H1 (cell line): Measurements from ENCODE around the gene GRID2. TPM values are rescaled to one million over a fixed set of nuclear protein-coding genes. Genes with fewer than 3 reads are reported as not detected.

Experiments
- CTCF ChIA-PET: fragments of 300-600 bp; sonication (Branson Sonifier 250); formaldehyde crosslinking; loops from one replicate; lab custom pipeline; 2021; ENCODE audit not compliant: partially characterized antibody; lab: Charles Lee
- POLR2A ChIA-PET: fragments of 300-600 bp; sonication (Branson Sonifier 250); formaldehyde crosslinking; loops from one replicate; lab custom pipeline; 2021; ENCODE audit warnings: inconsistent platforms; ENCODE audit not compliant: partially characterized antibody; lab: Charles Lee
- DNase-seq, 2 experiments: peaks; one replicate each; pipeline versions ENCODE4 v3.0.0 to v3.0.0-alpha.2; 2010 to 2022; ENCODE audit warnings: low spot score in 2 of 2, low read depth in 1 of 2, mixed read lengths in 1 of 2
- FAIRE-seq: peaks from 2 replicates; lab custom pipeline; 2011; peaks lifted over from hg19 to GRCh38; lab: Jason Lieb, UNC
- H2AFZ ChIP-seq: 2 replicates; pipeline ENCODE4 v1.8.1; 2012; ENCODE audit warnings: low read length, inconsistent platforms
- H2AK5ac ChIP-seq: 2 replicates; pipeline ENCODE4 v1.6.1; 2013; ENCODE audit warnings: low read depth, low read length
- H2BK120ac ChIP-seq: replicated peaks from 2 replicates; pipeline ENCODE3; 2013; ENCODE audit warnings: low read depth, low read length, inconsistent platforms
- H2BK12ac ChIP-seq: 2 replicates; pipeline ENCODE4 v1.6.1; 2013; ENCODE audit warnings: low read depth, low read length
- H2BK15ac ChIP-seq: 2 replicates; pipeline ENCODE4 v1.6.1; 2013; ENCODE audit warnings: low read length
- H2BK20ac ChIP-seq: 2 replicates; pipeline ENCODE4 v1.6.1; 2013; ENCODE audit warnings: low read length
- H2BK5ac ChIP-seq: 2 replicates; pipeline ENCODE4 v1.6.1; 2013; ENCODE audit warnings: low read depth, low read length
- H3K14ac ChIP-seq: 2 replicates; pipeline ENCODE4 v1.6.1; 2013; ENCODE audit warnings: inconsistent platforms; ENCODE audit not compliant: insufficient read length
- H3K18ac ChIP-seq: 2 replicates; pipeline ENCODE4 v1.6.1; 2013; ENCODE audit warnings: low read length; ENCODE audit errors: extremely low read depth
- H3K23ac ChIP-seq: 2 replicates; pipeline ENCODE4 v1.6.1; 2013; ENCODE audit warnings: inconsistent platforms; ENCODE audit not compliant: insufficient read length
- H3K23me2 ChIP-seq: 2 replicates; pipeline ENCODE4 v1.6.1; 2013; ENCODE audit warnings: low read depth, low read length
- H3K27ac ChIP-seq: 2 replicates; pipeline ENCODE4 v1.6.1; 2011; ENCODE audit warnings: low read depth, low read length, inconsistent platforms
- H3K27me3 ChIP-seq, 4 experiments: replicated peaks in 1 of 4; 1 replicate in 1 of 4; 2 replicates in 3 of 4; pipeline versions ENCODE4 v1.6.1 to v1.8.1; 2011 to 2013; ENCODE audit warnings: low read length in 3 of 4, mild to moderate bottlenecking in 3 of 4, inconsistent platforms in 2 of 4, mixed read lengths in 2 of 4, moderate library complexity in 1 of 4; ENCODE audit not compliant: control insufficient read depth in 3 of 4, insufficient read depth in 3 of 4; ENCODE audit errors: extremely low read depth in 1 of 4
- H3K36me3 ChIP-seq, 4 experiments: 2 replicates each; pipeline versions ENCODE4 v1.6.1 to v1.8.1; 2011 to 2013; ENCODE audit warnings: mild to moderate bottlenecking in 4 of 4, low read length in 3 of 4, moderate library complexity in 2 of 4, control low read depth in 1 of 4, inconsistent platforms in 1 of 4; ENCODE audit not compliant: insufficient read depth in 4 of 4, control insufficient read depth in 2 of 4
- H3K4ac ChIP-seq: replicated peaks from 2 replicates; pipeline ENCODE3; 2013; ENCODE audit warnings: low read length, low read depth, mixed read lengths, inconsistent platforms; ENCODE audit not compliant: insufficient read length
- H3K4me1 ChIP-seq, 4 experiments: replicated peaks in 1 of 4; 1 replicate in 1 of 4; 2 replicates in 3 of 4; pipeline versions ENCODE4 v1.6.1 to v1.8.1; 2011 to 2013; ENCODE audit warnings: low read length in 3 of 4, inconsistent platforms in 2 of 4, mixed read lengths in 1 of 4; ENCODE audit not compliant: insufficient read depth in 4 of 4, control insufficient read depth in 3 of 4
- H3K4me2 ChIP-seq, 2 experiments: 2 replicates each; pipeline versions ENCODE4 v1.6.1 to v1.8.1; 2011 to 2013; ENCODE audit warnings: low read depth in 2 of 2, low read length in 2 of 2, control low read depth in 1 of 2, inconsistent platforms in 1 of 2, mild to moderate bottlenecking in 1 of 2; ENCODE audit not compliant: insufficient read depth in 1 of 2
- H3K4me3 ChIP-seq, 4 experiments: fragments of 200-600, 300-600 bp in 1 of 4; sonication (generic), shearing (Covaris generic), sonication (Bioruptor Twin) in 1 of 4; 2 replicates each; pipeline versions ENCODE4 v1.5.1 to v1.8.1; 2011 to 2016; ENCODE audit warnings: low read length in 4 of 4, low read depth in 3 of 4, control low read depth in 2 of 4, inconsistent platforms in 2 of 4, mild to moderate bottlenecking in 2 of 4, mixed read lengths in 1 of 4, moderate library complexity in 1 of 4; ENCODE audit not compliant: insufficient read depth in 2 of 4; ENCODE audit errors: extremely low read depth in 1 of 4
- H3K56ac ChIP-seq: replicated peaks from 2 replicates; pipeline ENCODE3; 2013; ENCODE audit warnings: low read depth, mild to moderate bottlenecking, mixed read lengths, low read length, inconsistent platforms; ENCODE audit not compliant: insufficient read length
- H3K79me1 ChIP-seq: 2 replicates; pipeline ENCODE4 v1.6.1; 2013; ENCODE audit warnings: low read depth, low read length, control low read depth
- H3K79me2 ChIP-seq, 2 experiments: 2 replicates each; pipeline versions ENCODE4 v1.6.1 to v1.8.1; 2012 to 2013; ENCODE audit warnings: low read length in 2 of 2, mild to moderate bottlenecking in 2 of 2, inconsistent platforms in 1 of 2; ENCODE audit not compliant: insufficient read depth in 2 of 2, control insufficient read depth in 1 of 2
- H3K9ac ChIP-seq, 4 experiments: replicated peaks in 1 of 4; 1 replicate in 1 of 4; 2 replicates in 3 of 4; pipeline versions ENCODE4 v1.6.1 to v1.8.1; 2011 to 2013; ENCODE audit warnings: low read depth in 3 of 4, low read length in 3 of 4, control low read depth in 2 of 4, mild to moderate bottlenecking in 2 of 4, moderate library complexity in 2 of 4, inconsistent platforms in 1 of 4; ENCODE audit errors: extremely low read depth in 1 of 4
- H3K9me3 ChIP-seq, 2 experiments: 2 replicates each; pipeline versions ENCODE4 v1.6.1 to v1.8.1; 2012 to 2013; ENCODE audit warnings: mild to moderate bottlenecking in 2 of 2, moderate library complexity in 2 of 2, control low read depth in 1 of 2, inconsistent platforms in 1 of 2, low read depth in 1 of 2, low read length in 1 of 2, mixed read lengths in 1 of 2; ENCODE audit not compliant: insufficient read depth in 2 of 2
- H4K20me1 ChIP-seq, 2 experiments: replicated peaks in 1 of 2; 2 replicates each; pipeline versions ENCODE3 to v1.8.1; 2011 to 2013; ENCODE audit warnings: inconsistent platforms in 2 of 2, low read length in 2 of 2, mild to moderate bottlenecking in 1 of 2; ENCODE audit not compliant: insufficient read depth in 2 of 2, control insufficient read depth in 1 of 2
- H4K5ac ChIP-seq: 2 replicates; pipeline ENCODE4 v1.6.1; 2013; ENCODE audit warnings: low read length, low read depth, mixed read lengths, inconsistent platforms; ENCODE audit not compliant: insufficient read length
- H4K8ac ChIP-seq: 2 replicates; pipeline ENCODE4 v1.8.0; 2013; ENCODE audit warnings: mild to moderate bottlenecking, moderate library complexity, low read length, inconsistent platforms; ENCODE audit not compliant: insufficient read depth; ENCODE audit errors: extremely low read depth
- H4K91ac ChIP-seq: replicated peaks from 2 replicates; pipeline ENCODE3; 2013; ENCODE audit warnings: low read length, mixed read lengths, inconsistent platforms; ENCODE audit not compliant: insufficient read length
- CEBPB ChIP-seq: IDR thresholded peaks from 2 replicates; pipeline ENCODE4 v1.6.1; 2012; ENCODE audit warnings: low read depth, low read length
- CHD2 ChIP-seq: IDR thresholded peaks from 2 replicates; pipeline ENCODE4 v1.6.1; 2012; ENCODE audit warnings: low read length, improper control_type of control experiment
- CTCF ChIP-seq, 3 experiments: IDR thresholded peaks; 1 replicate in 2 of 3; 2 replicates in 1 of 3; pipeline versions ENCODE4 v1.5.1 to v1.6.1; 2011; ENCODE audit warnings: low read length in 3 of 3, mild to moderate bottlenecking in 3 of 3, inconsistent platforms in 2 of 3, low read depth in 1 of 3, moderate library complexity in 1 of 3; ENCODE audit not compliant: insufficient read depth in 1 of 3; ENCODE audit errors: control extremely low read depth in 1 of 3
- RAD21 ChIP-seq, 2 experiments: IDR thresholded peaks in 1 of 2; conservative IDR thresholded peaks in 1 of 2; 2 replicates each; pipeline ENCODE4 v1.6.1; 2011; ENCODE audit warnings: low read depth in 2 of 2, low read length in 2 of 2, improper control_type of control experiment in 1 of 2, inconsistent platforms in 1 of 2, mild to moderate bottlenecking in 1 of 2, moderate library complexity in 1 of 2
- WGBS, 2 experiments: shearing (Covaris generic) in 1 of 2; methylation state at CpG; one replicate each; pipeline versions ENCODE4 v1.1.6 to v1.1.7; 2013 to 2015; ENCODE audit warnings: low lambda C conversion rate in 2 of 2, mixed read lengths in 2 of 2, inconsistent platforms in 1 of 2, low coverage in 1 of 2, missing lambda C conversion rate in 1 of 2; ENCODE audit not compliant: insufficient replicate concordance in 2 of 2, insufficient coverage in 1 of 2, insufficient read length in 1 of 2; ENCODE audit errors: extremely low coverage in 1 of 2, missing lambda C conversion rate in 1 of 2; 5-methylcytosine and 5-hydroxymethylcytosine counted together
- polyA plus RNA-seq, 7 experiments: library from polyadenylated mRNA; depleted of rRNA in 3 of 7; stranded (reverse) in 5 of 7; unstranded in 2 of 7; fragments of >200 nt in 5 of 7; fragments of 200-250 nt in 2 of 7; gene quantifications; 1 replicate in 5 of 7; 2 replicates in 1 of 7; 4 replicates in 1 of 7; pipeline versions ENCODE4 v1.2.1 to v1.2.3, GENCODE V29; 2011 to 2013; ENCODE audit warnings: missing spikeins in 2 of 7, mixed read lengths in 2 of 7
- total RNA-seq: library from RNA; stranded (reverse); fragmentation: NEBNext Ultra II Directional; extraction: Animal tissue kit (Norgen Biotek cat#: 25700); gene quantifications from 2 replicates; pipeline ENCODE4 v1.2.1, GENCODE V29; 2021

The GRID2 gene
- total and polyA plus RNA-seq, 2 of the 8 experiments (the other 6 are each of a cell fraction or from before 2014, with no cell fraction given), result 31.1 to 81.9 TPM

GRCh38 chr4:92406488-92406887 lies 102.7 kb downstream of the GRID2 start:
- no peak overlapping the region for H3K14ac ChIP-seq
- H4K5ac ChIP-seq, result no peak overlapping the region
- no peak overlapping the region for H2BK120ac ChIP-seq
- TF ChIP-seq CEBPB (no peak), CHD2 (no peak), CTCF (IDR thresholded peaks at IDR 0.05; ENCODE audit: control extremely low read depth in 1 of 3, insufficient read depth in 1 of 3, low read depth in 1 of 3, low read length in 3 of 3) (peak in 1 of 3 experiments; percentile 27; a peak in 1 of 4 replicates), RAD21 (IDR thresholded peaks at IDR 0.05 in 1 of 2, conservative IDR thresholded peaks at IDR 0.05 in 1 of 2; ENCODE audit: low read depth in 2 of 2, low read length in 2 of 2) (peak; percentile 36 to 56)
- H3K79me1 ChIP-seq, result no peaks in the 10 kb centered on the region
- H3K27me3 ChIP-seq, result peaks cover 0 to 1% (median 0%) of the 10 kb centered on the region in 4 experiments; a peak in 1 of 7 replicates
- 94% methylated on average over 1 of the region's 1 CpG; no CpG with 5 or more reads in 1 of the 2 experiments for WGBS, 2 experiments
- H3K18ac ChIP-seq, result no peak overlapping the region
- no peak for FAIRE-seq
- H3K27ac ChIP-seq, result no peak overlapping the region
- no peak overlapping the region for H4K8ac ChIP-seq
- no peak overlapping the region for H3K4me3 ChIP-seq
- DNase-seq, result no peak
- H3K4ac ChIP-seq, result no peak overlapping the region
- H2AK5ac ChIP-seq, result no peak overlapping the region
- H3K23ac ChIP-seq, result no peak overlapping the region
- H2AFZ ChIP-seq, result no peak overlapping the region
- no peak overlapping the region for H2BK12ac ChIP-seq
- H3K9ac ChIP-seq, result no peak overlapping the region
- no peak overlapping the region for H2BK15ac ChIP-seq
- POLR2A ChIA-PET, result no interaction called here
- no peaks in the 10 kb centered on the region; a peak in 1 of 8 replicates for H3K36me3 ChIP-seq
- no peak overlapping the region for H3K4me2 ChIP-seq
- no peaks in the 10 kb centered on the region for H3K23me2 ChIP-seq
- H3K79me2 ChIP-seq, result peaks cover 0 to 17% of the 10 kb centered on the region in 2 experiments; a peak in 2 of 4 replicates
- H2BK20ac ChIP-seq, result no peak overlapping the region
- H4K20me1 ChIP-seq, result no peaks in the 10 kb centered on the region
- peaks cover 0 to 3% (median 0%) of the 10 kb centered on the region in 4 experiments; a peak in 1 of 7 replicates for H3K4me1 ChIP-seq
- H2BK5ac ChIP-seq, result no peak overlapping the region
- H3K9me3 ChIP-seq, result no peaks in the 10 kb centered on the region
- CTCF ChIA-PET, result no interaction called here
- H4K91ac ChIP-seq, result no peak overlapping the region
- H3K56ac ChIP-seq, result no peak overlapping the region
